ENCODE measurements around the gene ITIH1.
A peak's percentile ranks its signal among the peaks of the same experiment; 100 is the strongest.
"Not testable (repeated sequence)": the region's sequence is repeated elsewhere in the genome, so short reads cannot be mapped to it uniquely, and the experiment has no call there.

ITIH1 gene

DNA sequence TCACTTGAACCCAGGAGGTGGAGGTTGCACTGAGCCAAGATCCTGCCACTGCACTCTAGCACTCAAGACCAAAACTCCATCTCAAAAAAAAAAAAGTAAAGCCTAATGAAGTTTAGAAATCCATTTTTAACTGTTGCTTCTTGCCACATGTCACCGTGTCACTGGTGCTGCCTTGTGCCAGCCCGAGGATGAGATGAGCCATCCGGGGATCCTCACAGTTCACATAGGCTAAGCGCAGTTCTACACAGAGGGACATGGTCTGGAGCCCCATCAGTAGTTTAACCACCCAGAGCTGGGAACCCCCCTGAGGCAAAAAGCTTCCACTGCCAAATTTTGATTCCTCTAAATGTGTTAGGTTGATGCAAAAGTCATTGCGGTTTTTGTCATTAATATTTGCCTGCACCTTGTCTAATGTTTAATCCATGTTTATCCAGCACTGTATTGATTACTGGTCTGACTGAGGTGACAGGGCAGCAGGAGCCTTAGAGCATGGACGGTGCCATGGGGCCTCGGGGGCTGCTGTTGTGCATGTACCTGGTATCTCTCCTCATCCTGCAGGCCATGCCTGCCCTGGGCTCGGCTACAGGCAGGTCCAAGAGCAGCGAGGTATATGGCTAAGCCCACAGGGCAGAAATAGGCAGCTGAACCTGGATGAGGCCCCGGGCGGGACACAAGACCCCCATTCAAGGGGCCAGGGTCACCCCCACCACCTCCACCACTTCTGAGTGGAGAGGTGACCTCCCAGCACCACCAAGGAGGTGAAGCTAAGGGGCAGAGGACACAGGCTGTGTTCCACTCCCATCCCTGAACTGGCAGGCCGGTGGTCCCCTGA lies at the start of gene ITIH1:
Gene ITIH1 (plus strand): TSS at position 473 of the 832 bp plus-strand sequence. CDS start 17 bp downstream, at position 490.
- no peak for DNase-seq

- not testable (repeated sequence) for DNase-seq
Measured at GRCh38 chr3:52728753-52729152, 48.6 kb upstream of the ITIH1 start.

- DNase-seq, result no peak
Measured at GRCh38 chr3:52730681-52731080, 46.7 kb upstream of the ITIH1 start.

DNA sequence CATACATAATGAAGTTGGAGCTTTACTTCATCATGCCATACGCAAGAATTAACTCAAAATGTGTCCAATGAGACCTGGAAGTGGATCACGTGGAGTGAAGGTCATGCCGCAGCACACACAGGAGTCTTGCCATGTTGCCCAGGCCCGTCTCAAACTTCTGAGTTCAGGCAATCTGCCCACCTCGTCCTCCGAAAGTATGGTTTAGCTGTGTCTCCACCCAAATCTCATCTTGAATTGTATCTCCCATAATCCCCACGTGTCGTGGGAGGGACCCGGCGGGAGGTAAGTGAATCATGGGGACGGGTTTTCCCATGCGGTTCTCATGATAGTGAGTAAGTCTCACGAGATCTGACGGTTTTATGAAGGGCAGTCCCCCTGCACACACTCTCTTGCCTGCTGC lies 45.8 kb upstream of the ITIH1 start:
- no peak for DNase-seq

- no peak for DNase-seq
Measured at GRCh38 chr3:52733256-52733891, 44.0 kb upstream of the ITIH1 start.

DNA sequence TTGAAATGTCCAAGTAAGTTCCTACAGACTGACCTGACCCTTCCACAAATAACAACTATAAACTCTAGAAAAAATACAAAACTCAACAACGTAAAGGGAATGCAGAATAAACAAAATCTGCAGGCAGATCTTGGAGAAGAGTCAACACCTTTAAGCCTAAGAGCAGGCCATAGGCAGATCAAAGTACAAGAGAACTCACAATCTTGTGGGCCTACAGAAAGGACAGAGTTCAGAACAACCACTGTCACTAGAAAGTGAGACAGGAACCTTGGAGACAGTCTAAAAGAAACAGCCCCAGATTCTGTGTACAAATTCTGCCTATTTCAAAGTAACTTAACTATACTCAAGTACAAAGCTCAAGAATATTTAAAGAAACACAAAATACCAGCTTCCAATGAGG lies 37.7 kb upstream of the ITIH1 start:
- DNase-seq, result no peak

GRCh38 chr3:52742418-52743041 lies 34.9 kb upstream of the ITIH1 start:
- no peak for DNase-seq

DNA sequence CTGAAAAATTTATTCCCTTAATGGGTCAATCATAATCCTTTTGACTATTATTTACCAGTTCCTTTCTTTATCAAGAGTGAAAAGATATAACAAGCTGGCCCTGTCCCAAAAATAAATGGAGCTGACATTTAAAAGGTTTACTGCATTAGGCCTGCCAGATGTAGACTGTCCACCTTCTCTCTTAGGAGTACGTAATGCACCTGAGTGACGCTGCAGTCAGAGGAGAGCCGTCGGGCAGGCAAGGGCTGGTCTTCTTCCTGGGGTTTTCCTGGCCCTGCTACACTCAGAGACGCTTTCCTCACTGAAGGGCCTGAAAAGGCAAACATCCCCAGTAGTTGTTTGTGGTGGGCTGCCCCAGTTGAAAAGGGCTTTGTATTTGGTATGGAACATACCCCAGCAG lies 34.2 kb upstream of the ITIH1 start:
- no peak for DNase-seq

DNA sequence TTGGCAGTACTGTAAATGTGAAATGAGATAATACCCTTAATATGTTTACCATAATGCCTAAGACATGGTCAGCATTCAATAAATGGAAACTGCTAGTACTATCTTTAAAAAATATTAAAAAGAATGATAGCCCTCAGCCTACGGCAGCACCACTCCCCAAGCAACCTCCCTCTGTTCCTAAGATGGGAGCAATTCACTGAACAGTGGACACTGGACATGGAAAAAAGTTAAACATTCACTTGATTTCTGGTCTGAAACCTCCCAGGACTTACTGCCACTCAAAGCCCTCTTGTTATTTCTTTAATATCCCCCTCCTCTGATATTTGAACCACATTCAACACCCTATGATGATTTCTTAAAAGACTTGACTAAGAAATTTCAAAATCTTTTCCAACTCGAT lies 33.7 kb upstream of the ITIH1 start:
- DNase-seq, result no peak

DNA sequence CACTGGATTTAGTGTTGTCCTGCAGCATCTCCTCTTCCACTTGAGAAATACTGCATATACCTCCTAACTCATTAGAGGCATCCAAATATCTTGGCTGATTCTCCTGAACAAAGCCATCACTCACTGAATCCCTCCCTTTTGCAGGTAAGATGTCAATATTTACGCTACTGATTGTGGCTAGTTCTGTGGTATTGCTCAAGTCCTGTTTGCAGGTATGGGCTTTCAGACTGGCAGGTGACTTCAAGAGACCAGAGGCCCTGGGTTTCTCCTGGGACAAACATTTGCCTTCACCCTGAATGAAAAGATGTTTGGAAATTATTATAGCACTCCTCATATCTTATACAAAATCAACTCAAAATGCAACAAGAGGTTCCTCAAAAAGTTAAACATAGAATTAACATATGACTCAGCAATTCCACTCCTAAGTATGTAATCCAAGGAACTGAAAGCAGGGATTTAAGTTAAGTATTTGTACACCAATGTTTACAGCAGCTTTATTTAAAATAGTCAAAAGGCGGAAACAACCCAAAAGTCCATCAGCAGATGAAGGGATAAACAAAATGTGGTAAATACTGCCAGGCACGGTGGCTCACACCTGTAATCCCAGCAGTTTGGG lies 25.2 kb upstream of the ITIH1 start:
- no peak for DNase-seq

GRCh38 chr3:52754373-52754772 lies 23.0 kb upstream of the ITIH1 start:
- DNase-seq, result no peak

DNA sequence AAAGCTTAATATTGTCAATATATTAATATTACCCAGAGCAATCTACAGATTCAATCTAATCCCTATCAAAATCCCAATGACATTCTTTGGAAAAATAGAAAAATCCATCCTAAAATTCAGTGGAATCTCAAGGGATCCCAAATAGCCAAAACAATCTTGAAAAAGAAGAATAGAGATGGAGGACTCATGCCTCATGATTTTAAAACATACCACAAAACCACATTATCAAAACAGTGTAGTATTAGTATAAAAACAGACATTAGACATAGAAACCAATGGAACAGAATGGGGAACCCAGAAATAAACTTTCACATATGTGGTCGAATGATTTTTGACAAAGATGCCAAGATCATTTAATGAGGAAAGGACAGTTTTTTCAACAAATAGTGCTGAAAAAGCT lies 21.3 kb upstream of the ITIH1 start:
- DNase-seq, result no peak

DNA sequence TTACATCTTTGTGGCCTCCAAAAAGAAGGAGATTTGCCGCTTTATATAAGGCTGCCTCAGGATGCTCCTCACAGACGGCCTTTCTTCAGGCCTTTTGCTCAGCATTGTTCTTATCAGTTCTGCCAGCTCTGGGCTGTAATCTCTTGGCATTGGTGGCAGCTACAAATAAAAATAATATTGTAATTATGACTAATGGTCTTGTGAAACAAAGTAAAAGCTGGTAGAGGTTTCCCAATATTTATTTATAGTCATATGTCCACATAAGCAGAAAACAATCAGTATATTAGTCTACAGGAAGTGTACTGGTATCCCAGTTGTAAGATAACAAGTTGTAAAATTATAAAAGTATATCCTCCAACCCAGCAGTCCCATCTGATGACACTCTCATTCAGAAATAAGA lies 13.9 kb upstream of the ITIH1 start:
- no peak for DNase-seq

GRCh38 chr3:52769786-52770455 lies 7.5 kb upstream of the ITIH1 start:
- DNase-seq, result no peak

- DNase-seq, result peak; percentile 53
Measured at GRCh38 chr3:52770496-52771333, 6.7 kb upstream of the ITIH1 start, which contains the start of gene NEK4. Gene NEK4, minus strand, starts transcription at chr3:52770940. Its CDS starts 194 bp downstream, at chr3:52770746.

DNA sequence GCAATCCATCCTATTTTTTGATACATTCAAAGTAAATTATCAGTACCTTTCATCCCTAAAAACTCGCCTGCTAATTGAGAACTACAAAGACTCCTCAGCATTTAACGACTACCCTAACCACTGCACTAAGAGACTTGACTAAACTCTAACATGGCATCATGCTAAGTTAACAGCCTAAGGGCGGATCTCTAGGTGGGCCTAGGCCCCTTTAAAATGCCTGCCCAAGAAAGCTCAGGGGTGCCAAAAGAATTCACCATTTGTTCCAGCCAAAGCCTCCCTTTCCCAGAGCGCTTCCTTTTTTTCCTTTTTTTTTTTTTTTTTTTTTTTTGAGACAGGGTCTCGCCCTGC lies 6.1 kb upstream of the ITIH1 start:
- DNase-seq, result no peak

DNA sequence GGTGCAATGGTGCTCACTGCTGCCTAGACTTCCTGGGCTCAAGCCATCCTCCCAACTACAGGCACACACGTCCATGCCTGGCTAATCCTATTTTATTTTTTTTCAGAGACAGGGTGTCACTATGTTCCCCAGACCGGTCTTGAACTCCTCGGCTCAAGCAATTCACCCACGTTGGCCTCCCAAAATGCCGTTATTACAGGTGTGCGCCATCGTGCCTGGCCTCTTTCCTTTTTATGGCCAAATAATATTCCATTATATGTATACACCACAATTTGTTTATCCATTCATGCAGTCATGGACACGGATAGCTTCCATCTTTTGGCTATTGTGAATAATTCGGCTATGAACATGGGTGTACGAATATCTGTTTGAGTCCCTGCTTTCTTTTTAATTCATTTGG lies 5.7 kb upstream of the ITIH1 start:
- DNase-seq, result no peak

DNA sequence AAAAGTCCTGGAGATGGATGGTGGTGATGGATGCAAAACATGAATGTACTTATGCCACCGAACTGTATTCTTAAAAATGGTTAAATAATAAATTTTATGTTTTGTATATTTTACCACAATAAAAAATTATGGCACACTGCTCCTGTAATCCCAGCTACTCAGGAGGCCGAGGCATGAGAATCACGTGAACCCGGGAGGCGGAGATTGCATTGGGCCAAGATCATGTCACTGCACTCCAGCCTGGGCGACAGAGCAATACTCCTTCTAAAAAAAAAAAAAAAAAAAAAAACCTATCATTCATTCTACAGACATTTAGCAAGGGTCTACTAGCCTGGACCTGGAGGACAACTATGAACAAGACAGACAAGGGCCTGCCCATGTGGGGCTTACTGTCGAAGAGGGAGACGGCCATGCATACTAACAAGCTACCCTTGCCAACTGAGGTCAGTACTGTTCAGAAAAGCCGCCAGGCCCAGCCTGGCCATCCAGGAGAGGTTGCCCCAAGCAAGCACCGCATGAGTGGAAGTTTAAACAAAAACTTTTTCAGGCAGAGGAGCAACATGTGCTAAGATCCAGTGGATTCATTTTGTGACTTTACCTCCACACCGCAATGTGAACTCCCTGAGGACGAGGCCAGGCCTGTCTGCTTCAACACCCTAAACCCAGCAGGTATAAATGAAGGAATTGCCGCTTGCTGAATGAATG lies 3.9 kb upstream of the ITIH1 start:
- DNase-seq, result no peak

- no peak for DNase-seq
Measured at GRCh38 chr3:52774066-52774713, 3.2 kb upstream of the ITIH1 start.

GRCh38 chr3:52774901-52775864 lies 2.2 kb upstream of the ITIH1 start:
- DNase-seq, result no peak
